ENCODE results near the gene PSTPIP1. TPM values are rescaled to one million over a fixed set of nuclear protein-coding genes. Genes with fewer than 3 reads are reported as not detected.

Gene PSTPIP1
- total RNA-seq, 1 experiment from 2014 or later: not detected

DNA sequence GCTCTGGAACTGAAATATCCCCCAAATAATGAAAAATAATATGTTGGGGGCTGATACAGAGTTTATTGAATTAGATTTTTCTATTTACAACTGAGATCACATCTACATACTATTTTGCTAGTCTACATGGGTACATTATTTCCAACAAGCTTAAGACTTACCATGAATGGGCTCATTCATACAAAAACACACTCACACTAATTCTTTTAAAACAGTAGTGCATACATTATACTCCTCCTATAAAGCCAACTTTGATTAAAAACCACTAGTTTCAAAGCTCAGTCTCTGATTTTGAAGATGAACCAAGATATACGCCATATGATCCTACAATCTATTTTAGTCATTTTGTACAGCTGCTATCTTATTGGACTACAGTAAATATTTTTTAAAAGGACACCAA lies 51.1 kb downstream of the PSTPIP1 start:
- ATAC-seq: no peak
- intact Hi-C loops (cut with micrococcal nuclease): no loop called here

DNA sequence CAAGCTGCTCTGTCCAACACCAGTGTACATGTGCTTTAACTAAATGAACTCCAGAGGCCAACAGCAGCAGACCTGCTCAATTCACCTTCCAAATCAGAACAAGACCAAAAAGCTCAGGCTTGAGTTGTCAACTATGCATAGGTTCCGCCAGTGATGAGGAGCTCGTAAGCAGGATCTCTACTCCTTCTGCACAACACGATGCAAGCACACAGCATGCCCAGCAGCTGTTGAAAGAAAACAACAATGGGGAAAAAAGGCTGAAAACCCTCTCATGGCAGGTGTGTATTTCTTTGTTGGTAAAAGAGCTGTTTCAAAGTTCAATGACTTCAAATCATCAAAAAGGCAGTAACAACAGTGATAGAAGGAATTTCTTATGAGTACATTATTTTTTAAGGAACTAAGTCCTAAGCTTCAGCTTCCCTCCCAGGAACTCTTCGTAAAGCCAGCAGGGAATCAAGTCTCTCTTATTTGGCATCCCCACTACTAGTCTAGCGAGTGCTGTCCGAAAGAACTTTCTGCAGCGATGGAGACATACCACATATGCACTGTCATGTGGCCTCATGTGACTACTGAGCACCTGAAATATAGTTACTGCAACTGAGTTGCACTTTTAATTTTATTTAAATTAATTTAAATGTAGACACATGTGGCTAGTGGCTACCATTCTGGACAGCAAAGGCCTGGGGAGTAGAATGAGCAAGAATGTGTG lies 51.9 kb downstream of the PSTPIP1 start:
- H2AFZ ChIP-seq (ENCODE audit: low read length): no peak overlapping the region
- no peaks in the 10 kb centered on the region for H3F3A ChIP-seq (ENCODE audit: low read length, unreplicated experiment)
- POLR2A ChIA-PET (ENCODE audit: unreplicated experiment): no interaction called here
- CTCF ChIA-PET: interaction anchor here (0.8 kb wide), 1 partner anchor 12 kb away, joined by 3 read pairs; no protein-coding TSS in a partner anchor
- H3K4me1 ChIP-seq (ENCODE audit: insufficient read depth, low read length): no peaks in the 10 kb centered on the region
- H3K27me3 ChIP-seq (ENCODE audit: low read length): no peaks in the 10 kb centered on the region
- no peak overlapping the region for H3K9ac ChIP-seq (ENCODE audit: low read length)
- no peak for ATAC-seq
- no peak for DNase-seq
- no peaks in the 10 kb centered on the region for H3K9me2 ChIP-seq (replicated peaks; ENCODE audit: low read length)
- H3K9me3 ChIP-seq (ENCODE audit: low read length): no peaks in the 10 kb centered on the region
- H4K20me1 ChIP-seq (ENCODE audit: low read length): no peaks in the 10 kb centered on the region
- BruUV-seq (replicated peaks): no TSS peak
- peaks cover 22% of the 10 kb centered on the region; the same call in 1 of the 2 replicates for H3K36me3 ChIP-seq (ENCODE audit: low read depth, low read length)
- H3K4me2 ChIP-seq (ENCODE audit: low read length): no peak overlapping the region
- no peak overlapping the region for H3K27ac ChIP-seq (ENCODE audit: low read length)
- intact Hi-C loops (cut with micrococcal nuclease): no loop called here
- H3K79me2 ChIP-seq (ENCODE audit: low read length): no peaks in the 10 kb centered on the region
- no peak overlapping the region for H3K4me3 ChIP-seq (ENCODE audit: low read length)
- TF ChIP-seq EZH2 (IDR thresholded peaks at IDR 0.05; ENCODE audit: low read length, unreplicated experiment): no peak

More for the DNA sequence above, 51.1 kb downstream of the PSTPIP1 start:
- no peak for DNase-seq
- H3K27ac ChIP-seq (ENCODE audit: low read length): no peak overlapping the region
- H3K9me2 ChIP-seq (replicated peaks; ENCODE audit: low read length): no peaks in the 10 kb centered on the region
- no peak for TF ChIP-seq EZH2phosphoT487 (IDR thresholded peaks at IDR 0.05; ENCODE audit: borderline replicate concordance, low read length)
- TF ChIP-seq EZH2 (IDR thresholded peaks at IDR 0.05; ENCODE audit: low read length, unreplicated experiment): no peak
- TF ChIP-seq, protein P1, sequence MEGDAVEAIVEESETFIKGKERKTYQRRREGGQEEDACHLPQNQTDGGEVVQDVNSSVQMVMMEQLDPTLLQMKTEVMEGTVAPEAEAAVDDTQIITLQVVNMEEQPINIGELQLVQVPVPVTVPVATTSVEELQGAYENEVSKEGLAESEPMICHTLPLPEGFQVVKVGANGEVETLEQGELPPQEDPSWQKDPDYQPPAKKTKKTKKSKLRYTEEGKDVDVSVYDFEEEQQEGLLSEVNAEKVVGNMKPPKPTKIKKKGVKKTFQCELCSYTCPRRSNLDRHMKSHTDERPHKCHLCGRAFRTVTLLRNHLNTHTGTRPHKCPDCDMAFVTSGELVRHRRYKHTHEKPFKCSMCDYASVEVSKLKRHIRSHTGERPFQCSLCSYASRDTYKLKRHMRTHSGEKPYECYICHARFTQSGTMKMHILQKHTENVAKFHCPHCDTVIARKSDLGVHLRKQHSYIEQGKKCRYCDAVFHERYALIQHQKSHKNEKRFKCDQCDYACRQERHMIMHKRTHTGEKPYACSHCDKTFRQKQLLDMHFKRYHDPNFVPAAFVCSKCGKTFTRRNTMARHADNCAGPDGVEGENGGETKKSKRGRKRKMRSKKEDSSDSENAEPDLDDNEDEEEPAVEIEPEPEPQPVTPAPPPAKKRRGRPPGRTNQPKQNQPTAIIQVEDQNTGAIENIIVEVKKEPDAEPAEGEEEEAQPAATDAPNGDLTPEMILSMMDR (conservative IDR thresholded peaks at IDR 0.05; ENCODE audit: low read depth, low read length): no peak
- no peak overlapping the region for H2AFZ ChIP-seq (ENCODE audit: low read length)
- H3K9me3 ChIP-seq (ENCODE audit: low read length): no peaks in the 10 kb centered on the region
- no peak overlapping the region for H3K4me2 ChIP-seq (ENCODE audit: low read length)
- H3K79me2 ChIP-seq (ENCODE audit: low read length): no peaks in the 10 kb centered on the region
- no peaks in the 10 kb centered on the region for H3F3A ChIP-seq (ENCODE audit: low read length, unreplicated experiment)
- no peak overlapping the region for H3K4me3 ChIP-seq (ENCODE audit: low read length)
- no peaks in the 10 kb centered on the region for H3K4me1 ChIP-seq (ENCODE audit: insufficient read depth, low read length)
- no peaks in the 10 kb centered on the region for H3K27me3 ChIP-seq (ENCODE audit: low read length)
- no TSS peak for BruUV-seq (replicated peaks)
- ChIA-PET POLR2A (ENCODE audit: unreplicated experiment) (no interaction called here), CTCF (interaction anchor here (0.8 kb wide), 1 partner anchor 11 kb away, joined by 3 read pairs; no protein-coding TSS in a partner anchor)
- peaks cover 18% of the 10 kb centered on the region; the same call in 1 of the 2 replicates for H3K36me3 ChIP-seq (ENCODE audit: low read depth, low read length)
- H3K9ac ChIP-seq (ENCODE audit: low read length): no peak overlapping the region
- no peaks in the 10 kb centered on the region for H4K20me1 ChIP-seq (ENCODE audit: low read length)

DNA sequence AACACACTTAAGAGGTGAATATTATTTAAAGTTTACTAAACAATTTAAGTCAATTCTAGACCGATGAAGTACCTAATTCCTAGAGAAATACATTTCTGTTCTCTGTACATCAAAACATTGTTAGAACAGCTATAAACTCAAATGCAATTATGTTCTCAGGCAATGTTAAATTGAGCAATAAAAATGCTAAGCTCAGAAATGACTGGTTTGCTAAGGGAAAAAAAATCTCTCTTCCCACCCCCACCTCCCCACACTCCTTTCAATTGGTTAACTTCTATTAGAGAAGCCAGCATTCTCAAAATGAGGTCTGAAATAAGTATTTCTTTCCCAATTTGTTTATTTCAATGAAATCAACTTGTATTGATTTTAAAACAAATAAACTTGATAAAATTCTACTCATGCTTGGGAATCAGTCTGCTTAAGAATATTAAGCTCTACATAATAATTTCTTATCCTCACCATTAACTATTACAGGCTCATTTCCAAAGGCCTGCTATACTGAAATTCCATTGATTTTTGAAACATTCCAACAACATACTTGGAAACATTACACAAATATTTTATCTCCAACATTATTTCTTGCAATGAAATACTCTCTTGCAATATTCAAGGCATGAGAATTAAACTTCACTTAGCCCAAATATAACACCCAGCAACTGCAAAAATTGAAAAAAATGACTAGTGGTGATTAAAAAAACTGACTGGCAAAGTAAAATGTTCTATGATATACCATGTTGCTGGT lies 53.4 kb downstream of the PSTPIP1 start:
- CTCF ChIA-PET: no interaction called here
- H3K9me3 ChIP-seq (ENCODE audit: low read length): no peaks in the 10 kb centered on the region
- no peaks in the 10 kb centered on the region; the same call in 1 of the 2 replicates for H3K4me1 ChIP-seq (ENCODE audit: insufficient read depth, low read length)
- H2AFZ ChIP-seq (ENCODE audit: low read length): no peak overlapping the region
- no peaks in the 10 kb centered on the region for H3F3A ChIP-seq (ENCODE audit: low read length, unreplicated experiment)
- intact Hi-C loops (cut with micrococcal nuclease): no loop called here
- no peak overlapping the region for H3K4me3 ChIP-seq (ENCODE audit: low read length)
- H4K20me1 ChIP-seq (ENCODE audit: low read length): no peaks in the 10 kb centered on the region
- no TSS peak for BruUV-seq (replicated peaks)
- H3K9ac ChIP-seq (ENCODE audit: low read length): no peak overlapping the region
- H3K4me2 ChIP-seq (ENCODE audit: low read length): no peak overlapping the region
- no peak overlapping the region for H3K27ac ChIP-seq (ENCODE audit: low read length)
- ATAC-seq (no peak), DNase-seq (no peak)
- POLR2A ChIA-PET (ENCODE audit: unreplicated experiment): no interaction called here
- peaks cover 31% of the 10 kb centered on the region for H3K36me3 ChIP-seq (ENCODE audit: low read depth, low read length)
- no peaks in the 10 kb centered on the region for H3K9me2 ChIP-seq (replicated peaks; ENCODE audit: low read length)
- H3K27me3 ChIP-seq (ENCODE audit: low read length): no peaks in the 10 kb centered on the region
- TF ChIP-seq EZH2phosphoT487 (IDR thresholded peaks at IDR 0.05; ENCODE audit: borderline replicate concordance, low read length): no peak
- TF ChIP-seq EZH2 (IDR thresholded peaks at IDR 0.05; ENCODE audit: low read length, unreplicated experiment): no peak
- TF ChIP-seq, protein P1 (conservative IDR thresholded peaks at IDR 0.05; ENCODE audit: low read depth, low read length): no peak
- H3K79me2 ChIP-seq (ENCODE audit: low read length): no peaks in the 10 kb centered on the region
